Endothelial cell of umbilical vein (primary cell): Measurements from ENCODE around the gene ATAD2B. TPM values are rescaled to one million over a fixed set of nuclear protein-coding genes. Genes with fewer than 3 reads are reported as not detected.
A peak's percentile ranks its signal among the peaks of the same experiment; 100 is the strongest.

Source experiments
- BruUV-seq: library from RNA; stranded (reverse); fragments of 400-500 nt; replicated peaks from 2 replicates; lab custom pipeline; 2021; lab: Mats Ljungman, UMichigan
- CTCF ChIA-PET: fragments of 300-600, 350-600 bp; sonication (Branson Sonifier 250); formaldehyde crosslinking; loops from one replicate; lab custom pipeline; 2021; ENCODE audit warnings: antibody characterized with exemption, inconsistent platforms; lab: Charles Lee
- POLR2A ChIA-PET: fragments of 300-600, 350-600 bp; sonication (Branson Sonifier 250); formaldehyde crosslinking; loops from one replicate; lab custom pipeline; 2021; ENCODE audit warnings: antibody characterized with exemption, inconsistent platforms; lab: Charles Lee
- DNase-seq: peaks from one replicate; pipeline ENCODE4 v3.0.0-alpha.2; 2011; ENCODE audit warnings: low read depth, low spot score
- FAIRE-seq: peaks from 2 replicates; lab custom pipeline; 2011; peaks lifted over from hg19 to GRCh38; lab: Jason Lieb, UNC
- H2AFZ ChIP-seq: 2 replicates; pipeline ENCODE4 v1.6.0; 2012; ENCODE audit warnings: low read depth, low read length, control low read depth, inconsistent platforms
- H3K27ac ChIP-seq: 2 replicates; pipeline ENCODE4 v1.5.1; 2011; ENCODE audit warnings: low read depth, mild to moderate bottlenecking, control low read depth, low read length, moderate library complexity; ENCODE audit not compliant: insufficient read depth
- H3K27me3 ChIP-seq, 2 experiments: 2 replicates each; pipeline versions ENCODE4 v1.6.0 to v1.6.1; 2011; ENCODE audit warnings: low read length in 2 of 2, mixed read lengths in 1 of 2; ENCODE audit not compliant: control insufficient read depth in 2 of 2, insufficient read depth in 2 of 2
- H3K36me3 ChIP-seq, 2 experiments: 2 replicates in 1 of 2; 3 replicates in 1 of 2; pipeline ENCODE4 v1.5.1; 2011; ENCODE audit warnings: low read length in 2 of 2, mild to moderate bottlenecking in 1 of 2, moderate library complexity in 1 of 2; ENCODE audit not compliant: control insufficient read depth in 2 of 2, insufficient read depth in 2 of 2; ENCODE audit errors: extremely low read depth in 1 of 2
- H3K4me1 ChIP-seq: 3 replicates; pipeline ENCODE4 v1.5.1; 2011; ENCODE audit warnings: mild to moderate bottlenecking, low read length; ENCODE audit not compliant: control insufficient read depth, insufficient read depth; ENCODE audit errors: extremely low read depth
- H3K4me2 ChIP-seq: 2 replicates; pipeline ENCODE4 v1.6.1; 2011; ENCODE audit warnings: low read length, control low read depth, mixed read lengths; ENCODE audit not compliant: insufficient read depth
- H3K4me3 ChIP-seq, 3 experiments: fragments of 200-600 bp in 1 of 3; sonication (generic), shearing (Covaris generic) in 1 of 3; replicated peaks in 1 of 3; 2 replicates each; pipeline ENCODE4 v1.5.1; 2011 to 2016; ENCODE audit warnings: control low read depth in 3 of 3, low read length in 3 of 3, mild to moderate bottlenecking in 2 of 3, inconsistent platforms in 1 of 3, low read depth in 1 of 3, moderate library complexity in 1 of 3; ENCODE audit not compliant: insufficient read depth in 1 of 3
- H3K79me2 ChIP-seq: 2 replicates; pipeline ENCODE4 v1.6.0; 2012; ENCODE audit warnings: low read length, inconsistent platforms; ENCODE audit not compliant: control insufficient read depth, insufficient read depth
- H3K9ac ChIP-seq: replicated peaks from 2 replicates; pipeline ENCODE3; 2011; ENCODE audit warnings: low read length, control low read depth; ENCODE audit not compliant: insufficient read depth; ENCODE audit errors: extremely low read depth
- H3K9me1 ChIP-seq: replicated peaks from 3 replicates; pipeline ENCODE4 v1.6.0; 2011; ENCODE audit warnings: mild to moderate bottlenecking, low read length; ENCODE audit not compliant: control insufficient read depth, insufficient read depth; ENCODE audit errors: extremely low read depth
- H3K9me3 ChIP-seq: replicated peaks from 2 replicates; pipeline ENCODE4 v1.5.1; 2012; ENCODE audit warnings: low read length, inconsistent platforms; ENCODE audit not compliant: control insufficient read depth, insufficient read depth
- H4K20me1 ChIP-seq: replicated peaks from 2 replicates; pipeline ENCODE3; 2011; ENCODE audit warnings: mild to moderate bottlenecking, low read length; ENCODE audit not compliant: control insufficient read depth, insufficient read depth; ENCODE audit errors: extremely low read depth
- CTCF ChIP-seq, 2 donors: IDR thresholded peaks; 1 replicate in 1 of 2; 2 replicates in 1 of 2; pipeline ENCODE4 v1.5.1; 2011; ENCODE audit warnings: low read length in 2 of 2, mild to moderate bottlenecking in 2 of 2, moderate library complexity in 2 of 2, control low read depth in 1 of 2, inconsistent platforms in 1 of 2, low read depth in 1 of 2; ENCODE audit not compliant: insufficient read depth in 1 of 2; ENCODE audit errors: extremely low read depth in 1 of 2
- EZH2 ChIP-seq: IDR thresholded peaks from 2 replicates; pipeline ENCODE4 v1.6.1; 2012; ENCODE audit warnings: borderline replicate concordance, low read depth, mild to moderate bottlenecking, moderate library complexity, low read length, inconsistent platforms; ENCODE audit not compliant: severe bottlenecking
- FOS ChIP-seq: IDR thresholded peaks from 2 replicates; pipeline ENCODE4 v1.6.1; 2011; ENCODE audit warnings: mild to moderate bottlenecking, low read length, moderate library complexity, borderline replicate concordance; ENCODE audit not compliant: insufficient read depth
- GATA2 ChIP-seq: IDR thresholded peaks from 2 replicates; pipeline ENCODE4 v1.7.0; 2011; ENCODE audit warnings: low read depth, mild to moderate bottlenecking, moderate library complexity, mixed read lengths, low read length; ENCODE audit not compliant: insufficient read length, insufficient read depth
- JUN ChIP-seq: IDR thresholded peaks from 2 replicates; pipeline ENCODE4 v1.6.1; 2011; ENCODE audit warnings: borderline replicate concordance, low read depth; ENCODE audit not compliant: insufficient read length, insufficient read depth
- MAX ChIP-seq: IDR thresholded peaks from 2 replicates; pipeline ENCODE4 v1.6.1; 2011; ENCODE audit not compliant: insufficient read depth, insufficient read length
- MYC ChIP-seq: IDR thresholded peaks from one replicate; pipeline ENCODE4 v1.6.1; 2011; ENCODE audit warnings: mild to moderate bottlenecking, low read depth, low read length
- POLR2A ChIP-seq: IDR thresholded peaks from 2 replicates; pipeline ENCODE4 v1.6.1; 2012; ENCODE audit warnings: low read depth, mild to moderate bottlenecking, control low read depth, low read length
- POLR2AphosphoS5 ChIP-seq: IDR thresholded peaks from 2 replicates; pipeline ENCODE4 v1.6.1; 2012; ENCODE audit warnings: low read depth, mild to moderate bottlenecking, control low read depth, low read length, moderate library complexity; ENCODE audit not compliant: insufficient read depth
- dilution Hi-C: fragments of 300-500 bp; cut with MboI; formaldehyde crosslinking; loops from one replicate; pipeline ENCODE4 v1.15.0; 2019; ENCODE audit warnings: low sequenced_read_pairs; ENCODE audit not compliant: extremely low pct_ligation_motif_present
- intact Hi-C: fragments of 100-400 bp; cut with micrococcal nuclease; formaldehyde crosslinking; loops from one replicate; pipeline ENCODE4 v1.10.0; 2022
- polyA plus RNA-seq, 4 experiments: library from polyadenylated mRNA; depleted of rRNA in 3 of 4; stranded (reverse) in 3 of 4; unstranded in 1 of 4; fragments of >200 nt; gene quantifications; 2 replicates each; pipeline versions ENCODE4 v1.2.1 to v1.2.3, GENCODE V29; 2011 to 2012; ENCODE audit warnings: missing spikeins in 1 of 4
- total RNA-seq: library from RNA; stranded (reverse); gene quantifications from 2 replicates; pipeline ENCODE4 v1.2.3, GENCODE V29; 2021

The ATAD2B gene
- total and polyA plus RNA-seq, 2 donors (not counting 3 experiments of a cell fraction or from before 2014, with no cell fraction given), result 2.5 to 19.1 TPM

- Histone ChIP-seq H3K27ac (no peak overlapping the region), H3K4me1 (no peaks in the 10 kb centered on the region), H3K79me2 (no peaks in the 10 kb centered on the region), H3K9ac (no peak overlapping the region), H2AFZ (no peak overlapping the region), H4K20me1 (no peaks in the 10 kb centered on the region), H3K36me3 (peaks cover 0 to 3% of the 10 kb centered on the region in 2 experiments), H3K9me1 (no peaks in the 10 kb centered on the region), H3K4me3 (no peak overlapping the region), H3K9me3 (no peaks in the 10 kb centered on the region), H3K27me3 (no peaks in the 10 kb centered on the region), H3K4me2 (no peak overlapping the region)
- FAIRE-seq, result peak; percentile 33
- TF ChIP-seq EZH2 (no peak), MYC (no peak), JUN (no peak), MAX (no peak), POLR2AphosphoS5 (no peak), POLR2A (no peak), CTCF (IDR thresholded peaks at IDR 0.05; ENCODE audit: extremely low read depth in 1 of 2, insufficient read depth in 1 of 2, low read depth in 1 of 2, low read length in 2 of 2) (no peak), GATA2 (no peak), FOS (no peak)
- intact Hi-C loops, result no loop called here
- BruUV-seq, result no TSS peak
- dilution Hi-C loops, result no loop called here
- no peak for DNase-seq
- POLR2A ChIA-PET, result no interaction called here
- CTCF ChIA-PET, result interaction anchor here (1.8 kb wide), 1 partner anchor 98 kb away, joined by 4 read pairs; no protein-coding TSS in a partner anchor
Measured at GRCh38 chr2:23826040-23826439, 100.9 kb downstream of the ATAD2B start.
